Hepatocyte (in vitro differentiated cells): ENCODE results near the gene SLC4A1AP.

Experiments
- CTCF ChIP-seq: fragments of 200-600 bp; sonication (generic); IDR thresholded peaks from 2 replicates; pipeline ENCODE4 v1.5.1; 2016; ENCODE audit warnings: antibody characterized with exemption, mild to moderate bottlenecking; ENCODE audit not compliant: poor library complexity
- EZH2 ChIP-seq: fragments of 200-600 bp; sonication (generic); IDR thresholded peaks from 2 replicates; pipeline ENCODE4 v1.6.1; 2016; ENCODE audit warnings: antibody characterized with exemption, mild to moderate bottlenecking, borderline replicate concordance
- EZH2phosphoT487 ChIP-seq: fragments of 200-600 bp; sonication (generic); IDR thresholded peaks from one replicate; pipeline ENCODE4 v1.6.1; 2018; ENCODE audit warnings: antibody characterized with exemption, mild to moderate bottlenecking, low read depth, moderate library complexity; ENCODE audit not compliant: unreplicated experiment, severe bottlenecking

- TF ChIP-seq CTCF (no peak), EZH2phosphoT487 (no peak), EZH2 (no peak)
These were observed 67.4 kb downstream of the SLC4A1AP start for GRCh38 chr2:27730980-27731691.
